Cardiac muscle cell (in vitro differentiated cells and primary cell): ENCODE data around the gene CNN2. TPM values are rescaled to one million over a fixed set of nuclear protein-coding genes. Genes with fewer than 3 reads are reported as not detected.

Experiments used
- DNase-seq, 2 donors: peaks; one replicate each; pipeline versions ENCODE4 v3.0.0 to v3.0.0-alpha.2; 2010 to 2017; ENCODE audit warnings: low read depth in 1 of 2, low spot score in 1 of 2
- H3K27ac ChIP-seq: fragments of 200-600 bp; sonication (generic); 2 replicates; pipeline ENCODE4 v1.5.1; 2016
- H3K27me3 ChIP-seq: fragments of 200-600 bp; sonication (generic); 2 replicates; pipeline ENCODE4 v1.6.0; 2016; ENCODE audit warnings: control low read depth
- H3K36me3 ChIP-seq: fragments of 200-600 bp; sonication (generic); 2 replicates; pipeline ENCODE4 v1.5.1; 2016; ENCODE audit warnings: control low read depth
- H3K4me1 ChIP-seq: fragments of 200-600 bp; sonication (generic); 2 replicates; pipeline ENCODE4 v1.8.1; 2017; ENCODE audit warnings: low read depth, mild to moderate bottlenecking, mixed run types
- H3K4me3 ChIP-seq: fragments of 200-600 bp; sonication (generic); 2 replicates; pipeline ENCODE4 v1.5.1; 2016; ENCODE audit warnings: mild to moderate bottlenecking
- H3K9me3 ChIP-seq: fragments of 200-600 bp; sonication (generic); 2 replicates; pipeline ENCODE4 v1.5.1; 2017; ENCODE audit warnings: low read depth, mild to moderate bottlenecking, control low read depth
- polyA plus RNA-seq: library from polyadenylated mRNA; unstranded; fragments of >200 nt; fragmentation: Nextera tagmentation; extraction: Ambion mirVana; gene quantifications from 2 replicates; pipeline ENCODE4 v1.2.1, GENCODE V29; 2016
- total RNA-seq: library from RNA; depleted of rRNA; stranded (reverse); fragments of >200 nt; gene quantifications from 2 replicates; pipeline ENCODE4 v1.2.3, GENCODE V29; 2016
- TF ChIP-seq, protein P1 (sequence below): IDR thresholded peaks from 2 replicates; pipeline ENCODE4 v1.5.1; 2012; ENCODE audit warnings: low read depth, mild to moderate bottlenecking, low read length

Gene CNN2
- total and polyA plus RNA-seq, 2 experiments from 2014 or later: 158 to 185 TPM

DNA sequence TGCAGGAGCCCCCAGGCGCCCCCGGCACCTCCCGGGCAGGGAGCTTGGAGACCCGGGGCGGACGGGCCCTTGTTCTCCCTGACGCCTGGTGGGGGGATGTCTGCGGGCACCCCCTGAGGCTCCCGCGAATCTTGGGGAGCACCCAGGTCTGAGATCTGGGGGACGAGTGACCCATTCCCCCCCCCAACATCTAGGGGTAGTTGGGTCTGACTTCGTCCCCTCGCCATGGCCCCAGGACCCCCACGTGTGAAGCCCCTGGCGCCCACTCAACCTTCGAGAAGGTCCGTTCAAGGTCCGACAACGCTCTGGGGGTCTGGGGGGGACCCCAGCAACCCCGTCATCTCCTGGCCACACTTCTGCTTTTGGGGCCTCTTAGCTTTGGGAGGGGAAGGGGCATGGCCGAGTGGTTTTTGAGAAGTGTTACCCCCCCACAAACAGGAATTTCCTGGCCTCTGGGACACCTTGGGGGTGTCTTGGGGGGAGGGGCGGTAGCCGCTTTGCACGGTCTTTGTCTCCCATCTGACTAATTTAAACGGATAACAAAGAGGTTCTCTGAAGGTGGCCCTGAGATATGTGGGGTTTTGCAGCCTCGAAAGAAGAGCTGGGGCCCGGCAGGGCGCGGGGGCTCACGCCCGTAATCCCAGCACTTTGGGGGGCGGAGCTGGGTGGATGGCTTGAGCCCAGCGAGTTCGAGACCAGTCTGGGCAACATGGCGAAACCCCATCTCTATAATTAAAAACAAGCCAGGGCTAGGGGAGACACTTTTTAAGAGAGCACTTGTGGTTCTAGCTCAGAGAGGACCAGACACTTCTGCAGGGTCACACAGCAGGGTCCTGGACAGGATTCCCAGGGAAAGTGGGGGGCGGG is 608 bp downstream of the CNN2 start:
- Histone ChIP-seq H3K4me1 (no peaks in the 10 kb centered on the region), H3K27me3 (no peaks in the 10 kb centered on the region), H3K27ac (peak overlapping the region; percentile 100), H3K36me3 (peaks cover 6% of the 10 kb centered on the region), H3K9me3 (no peaks in the 10 kb centered on the region), H3K4me3 (peak overlapping the region; percentile 99)
- TF ChIP-seq, protein P1, sequence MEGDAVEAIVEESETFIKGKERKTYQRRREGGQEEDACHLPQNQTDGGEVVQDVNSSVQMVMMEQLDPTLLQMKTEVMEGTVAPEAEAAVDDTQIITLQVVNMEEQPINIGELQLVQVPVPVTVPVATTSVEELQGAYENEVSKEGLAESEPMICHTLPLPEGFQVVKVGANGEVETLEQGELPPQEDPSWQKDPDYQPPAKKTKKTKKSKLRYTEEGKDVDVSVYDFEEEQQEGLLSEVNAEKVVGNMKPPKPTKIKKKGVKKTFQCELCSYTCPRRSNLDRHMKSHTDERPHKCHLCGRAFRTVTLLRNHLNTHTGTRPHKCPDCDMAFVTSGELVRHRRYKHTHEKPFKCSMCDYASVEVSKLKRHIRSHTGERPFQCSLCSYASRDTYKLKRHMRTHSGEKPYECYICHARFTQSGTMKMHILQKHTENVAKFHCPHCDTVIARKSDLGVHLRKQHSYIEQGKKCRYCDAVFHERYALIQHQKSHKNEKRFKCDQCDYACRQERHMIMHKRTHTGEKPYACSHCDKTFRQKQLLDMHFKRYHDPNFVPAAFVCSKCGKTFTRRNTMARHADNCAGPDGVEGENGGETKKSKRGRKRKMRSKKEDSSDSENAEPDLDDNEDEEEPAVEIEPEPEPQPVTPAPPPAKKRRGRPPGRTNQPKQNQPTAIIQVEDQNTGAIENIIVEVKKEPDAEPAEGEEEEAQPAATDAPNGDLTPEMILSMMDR: no peak
- DNase-seq: peak in 1 of 2 donors; percentile 54

DNA sequence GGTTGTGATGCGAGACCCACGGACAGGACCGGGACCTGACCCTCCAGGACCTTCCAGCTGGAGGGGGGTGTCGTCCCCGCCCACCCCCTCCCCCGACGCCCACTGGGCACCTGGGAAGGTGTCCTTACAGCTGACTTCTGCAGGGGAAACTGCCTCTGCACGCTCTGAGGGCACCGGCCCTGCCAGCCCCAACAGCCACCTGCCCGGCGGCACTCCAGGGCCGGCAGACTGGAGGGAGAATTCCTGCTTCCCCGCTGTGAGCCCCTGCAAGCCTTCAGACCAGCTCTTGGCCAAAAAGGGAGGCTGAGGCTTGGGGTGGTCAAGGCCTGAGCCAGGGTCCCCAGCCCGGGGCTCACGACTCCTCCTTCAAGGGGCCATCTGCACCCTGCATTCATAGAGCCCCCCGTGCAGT is 1.2 kb downstream of the CNN2 start:
- Histone ChIP-seq H3K27me3 (no peaks in the 10 kb centered on the region), H3K36me3 (peaks cover 12% of the 10 kb centered on the region), H3K27ac (peak overlapping the region; percentile 100), H3K4me3 (peak overlapping the region; percentile 99), H3K9me3 (no peaks in the 10 kb centered on the region), H3K4me1 (no peaks in the 10 kb centered on the region)
- no peak for DNase-seq
- TF ChIP-seq, protein P1: no peak

DNA sequence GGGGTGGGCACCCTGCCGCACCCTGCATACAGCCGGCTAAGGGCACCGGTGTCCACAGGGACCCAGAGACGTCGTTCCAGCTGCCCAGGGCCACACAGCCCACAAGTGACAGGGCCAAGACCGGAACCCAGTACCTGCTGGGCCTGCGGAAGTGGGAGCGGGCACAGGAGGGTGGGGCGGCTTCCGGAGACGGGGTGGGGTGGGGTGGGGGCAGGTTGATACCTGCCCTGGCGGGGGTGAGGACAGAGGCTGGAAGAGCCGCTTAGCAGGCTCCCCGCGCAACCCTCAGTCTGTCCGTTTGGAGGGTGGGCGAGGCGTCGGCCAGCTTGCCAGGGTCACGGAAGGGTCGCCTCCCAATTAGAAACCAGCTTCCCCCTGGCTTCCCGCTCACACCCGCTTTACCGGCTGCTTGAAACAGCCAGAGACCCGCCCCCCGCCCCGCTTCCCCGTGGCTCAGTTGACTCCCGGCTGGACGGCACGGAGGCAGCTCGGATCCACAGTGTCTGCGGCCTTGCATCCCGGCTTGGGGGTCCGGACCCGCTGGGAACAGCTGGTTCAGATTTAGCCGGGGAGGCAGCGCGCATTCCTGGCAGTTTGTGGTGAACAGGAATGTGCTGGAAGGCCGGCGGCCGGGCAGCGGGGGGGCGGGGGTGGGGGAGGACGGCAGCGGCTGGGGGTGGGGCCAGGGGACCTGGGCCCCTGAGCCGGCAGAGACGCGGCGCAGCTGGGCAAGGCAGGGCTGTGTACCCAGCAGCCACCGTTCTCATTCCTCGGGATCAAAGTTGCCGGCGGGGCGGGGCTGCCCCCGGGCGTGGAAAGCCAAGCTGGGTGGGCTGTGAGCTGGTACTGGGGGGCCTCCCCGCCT is 1.9 kb downstream of the CNN2 start:
- Histone ChIP-seq H3K27me3 (no peaks in the 10 kb centered on the region), H3K9me3 (no peaks in the 10 kb centered on the region), H3K4me3 (peak overlapping the region; percentile 99), H3K4me1 (no peaks in the 10 kb centered on the region), H3K36me3 (peaks cover 19% of the 10 kb centered on the region), H3K27ac (peak overlapping the region; percentile 100)
- DNase-seq: peak; percentile 86 to 98
- TF ChIP-seq, protein P1: no peak

DNA sequence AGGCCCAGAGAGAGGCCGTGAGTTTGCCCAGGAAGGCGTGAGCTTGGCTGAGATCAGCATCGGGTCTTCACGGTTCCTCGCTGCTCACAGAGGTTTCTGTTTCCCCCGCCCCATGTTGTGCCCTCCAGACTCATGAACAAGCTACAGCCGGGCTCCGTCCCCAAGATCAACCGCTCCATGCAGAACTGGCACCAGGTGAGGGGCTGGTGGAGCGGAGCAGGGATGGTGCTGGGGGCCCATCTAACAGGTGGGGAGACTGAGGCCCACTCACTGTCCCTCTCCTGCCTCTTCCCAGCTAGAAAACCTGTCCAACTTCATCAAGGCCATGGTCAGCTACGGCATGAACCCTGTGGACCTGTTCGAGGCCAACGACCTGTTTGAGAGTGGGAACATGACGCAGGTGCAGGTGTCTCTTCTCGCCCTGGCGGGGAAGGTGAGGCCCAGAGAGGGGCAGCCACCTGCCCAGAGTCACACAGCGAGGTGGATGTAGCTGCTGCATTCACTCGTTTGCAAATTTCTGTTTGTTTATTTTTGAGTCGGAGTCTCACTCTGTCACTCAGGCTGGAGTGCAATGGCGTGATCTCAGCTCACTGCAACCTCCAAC is 6.0 kb downstream of the CNN2 start:
- no peak overlapping the region for H3K4me3 ChIP-seq
- H3K36me3 ChIP-seq: peaks cover 37% of the 10 kb centered on the region
- H3K27me3 ChIP-seq: no peaks in the 10 kb centered on the region
- no peak overlapping the region for H3K27ac ChIP-seq
- DNase-seq: no peak
- H3K4me1 ChIP-seq: no peaks in the 10 kb centered on the region
- TF ChIP-seq, protein P1: no peak
- no peaks in the 10 kb centered on the region for H3K9me3 ChIP-seq

DNA sequence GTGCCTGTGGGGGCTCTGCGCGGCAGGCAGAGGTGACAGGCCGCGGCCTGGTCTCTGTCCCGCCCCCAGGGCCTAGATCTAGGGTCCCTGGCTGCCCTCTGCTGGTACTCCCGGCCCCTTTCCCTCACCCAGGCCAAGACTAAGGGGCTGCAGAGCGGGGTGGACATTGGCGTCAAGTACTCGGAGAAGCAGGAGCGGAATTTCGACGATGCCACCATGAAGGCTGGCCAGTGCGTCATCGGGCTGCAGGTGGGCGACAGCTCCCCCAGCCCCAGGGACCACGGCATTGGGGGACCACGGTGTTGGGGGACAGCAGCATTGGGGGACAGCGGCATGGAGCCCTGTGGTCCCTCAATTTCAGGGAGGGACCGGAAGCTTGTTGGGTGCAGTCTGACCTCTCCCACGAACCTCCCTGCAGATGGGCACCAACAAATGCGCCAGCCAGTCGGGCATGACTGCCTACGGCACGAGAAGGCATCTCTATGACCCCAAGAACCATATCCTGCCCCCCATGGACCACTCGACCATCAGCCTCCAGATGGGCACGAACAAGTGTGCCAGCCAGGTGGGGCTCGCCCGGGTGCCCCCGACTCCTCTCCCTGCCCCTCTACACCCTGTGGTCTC is 9.7 kb downstream of the CNN2 start:
- H3K27ac ChIP-seq: no peak overlapping the region
- no peaks in the 10 kb centered on the region for H3K9me3 ChIP-seq
- peaks cover 5% of the 10 kb centered on the region for H3K4me1 ChIP-seq
- no peak overlapping the region for H3K4me3 ChIP-seq
- TF ChIP-seq, protein P1: no peak
- no peak for DNase-seq
- no peaks in the 10 kb centered on the region for H3K27me3 ChIP-seq
- H3K36me3 ChIP-seq: peaks cover 36% of the 10 kb centered on the region
